Naive B cell (primary cell): ENCODE results near the gene AUH. TPM values are rescaled to one million over a fixed set of nuclear protein-coding genes. Genes with fewer than 3 reads are reported as not detected.
"Not testable (repeated sequence)": the region's sequence is repeated elsewhere in the genome, so short reads cannot be mapped to it uniquely, and the experiment has no call there.

Source experiments
- ATAC-seq, 2 donors: fragments of 150-1000 bp; cut with Tn5 transposase; 2 replicates each; pipeline ENCODE4 v1.10.0; 2021; ENCODE audit warnings: low read depth in 2 of 2, mild to moderate bottlenecking in 2 of 2, moderate library complexity in 2 of 2
- DNase-seq: peaks from one replicate; pipeline ENCODE4 v3.0.0; 2022
- H3K27ac Mint-ChIP-seq, 6 donors: one replicate each; pipeline ENCODE4 v1.8.0; 2020 to 2022; ENCODE audit warnings: mild to moderate bottlenecking in 6 of 6, mixed read lengths in 6 of 6, moderate library complexity in 5 of 6, inconsistent platforms in 2 of 6
- H3K27me3 Mint-ChIP-seq, 3 donors: one replicate each; pipeline ENCODE4 v1.8.0; 2021 to 2022; ENCODE audit warnings: mixed read lengths in 3 of 3, mild to moderate bottlenecking in 1 of 3
- H3K36me3 Mint-ChIP-seq, 2 donors: one replicate each; pipeline ENCODE4 v1.8.0; 2020 to 2022; ENCODE audit warnings: mixed read lengths in 2 of 2, inconsistent platforms in 1 of 2, mild to moderate bottlenecking in 1 of 2
- H3K4me1 Mint-ChIP-seq, 3 donors: one replicate each; pipeline ENCODE4 v1.8.0; 2020 to 2022; ENCODE audit warnings: mixed read lengths in 3 of 3, inconsistent platforms in 1 of 3, mild to moderate bottlenecking in 1 of 3, moderate library complexity in 1 of 3
- H3K4me3 Mint-ChIP-seq, 8 donors: one replicate each; pipeline ENCODE4 v1.8.0; 2020 to 2022; ENCODE audit warnings: mild to moderate bottlenecking in 8 of 8, mixed read lengths in 8 of 8, moderate library complexity in 8 of 8, inconsistent platforms in 2 of 8
- H3K9me3 Mint-ChIP-seq, 7 donors: one replicate each; pipeline ENCODE4 v1.8.0; 2020 to 2022; ENCODE audit warnings: mixed read lengths in 7 of 7, mild to moderate bottlenecking in 5 of 7, inconsistent platforms in 2 of 7, moderate library complexity in 1 of 7
- polyA plus RNA-seq, 6 donors: library from polyadenylated mRNA; unstranded; fragments of 300-500 nt; fragmentation: Illumina TruSeq; gene quantifications; one replicate each; pipeline ENCODE4 v1.2.3, GENCODE V29; 2021; ENCODE audit warnings: low read depth in 6 of 6

Gene AUH
- polyA plus RNA-seq, 6 donors from 2014 or later: 8.1 to 11.4 (median 10.1) TPM

DNA sequence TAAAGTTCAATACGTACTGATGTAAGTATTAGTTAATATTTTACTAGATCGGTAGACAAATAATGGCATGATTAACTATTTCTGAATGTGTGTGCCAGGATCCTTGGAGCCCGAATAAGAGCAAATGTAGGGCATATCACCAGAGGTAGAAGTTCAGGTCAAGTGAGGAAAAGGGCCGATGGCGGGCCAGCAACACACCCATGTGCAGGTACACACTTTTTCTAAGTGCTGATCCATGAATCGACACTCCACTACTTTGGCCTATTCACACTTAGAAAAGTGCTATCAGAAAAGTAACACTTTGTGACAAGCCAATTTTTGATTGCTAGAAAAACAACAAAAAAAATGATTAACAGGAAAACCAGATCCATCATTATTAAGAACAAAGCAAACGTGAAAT lies 150.3 kb downstream of the AUH start:
- no peaks in the 10 kb centered on the region for H3K36me3 Mint-ChIP-seq
- peaks cover 0 to 2% (median 0%) of the 10 kb centered on the region in 7 donors for H3K9me3 Mint-ChIP-seq
- H3K4me3 Mint-ChIP-seq: no peak overlapping the region
- H3K27ac Mint-ChIP-seq: peak overlapping the region in 1 of 6 donors; percentile 16
- H3K27me3 Mint-ChIP-seq: no peaks in the 10 kb centered on the region
- no peak for ATAC-seq
- no peak for DNase-seq
- H3K4me1 Mint-ChIP-seq: peaks cover 24 to 33% (median 27%) of the 10 kb centered on the region in 3 donors

DNA sequence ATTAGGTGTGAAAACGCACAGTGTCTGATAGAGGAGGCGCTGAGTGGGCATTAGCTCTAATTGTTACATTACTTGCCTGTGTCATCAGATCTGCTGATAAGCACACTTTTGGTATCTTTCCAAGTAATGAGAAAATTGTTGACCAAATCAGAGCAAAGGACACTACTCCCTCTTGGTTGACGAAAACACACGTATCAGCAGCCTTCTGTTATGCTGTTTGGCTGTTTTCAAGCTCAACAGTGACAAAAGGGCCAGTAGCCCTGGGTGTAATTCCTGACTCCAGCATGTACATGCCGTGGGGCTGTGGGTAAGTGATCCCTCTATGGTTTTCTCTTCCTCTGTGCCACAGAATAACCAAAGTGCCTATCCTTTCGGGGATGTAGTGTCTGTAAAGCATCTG lies 151.4 kb downstream of the AUH start:
- H3K27me3 Mint-ChIP-seq: no peaks in the 10 kb centered on the region
- peaks cover 24 to 33% (median 27%) of the 10 kb centered on the region in 3 donors for H3K4me1 Mint-ChIP-seq
- H3K9me3 Mint-ChIP-seq: peaks cover 0 to 2% (median 0%) of the 10 kb centered on the region in 7 donors
- ATAC-seq (no peak), DNase-seq (no peak)
- H3K27ac Mint-ChIP-seq: no peak overlapping the region
- no peaks in the 10 kb centered on the region for H3K36me3 Mint-ChIP-seq
- H3K4me3 Mint-ChIP-seq: no peak overlapping the region

DNA sequence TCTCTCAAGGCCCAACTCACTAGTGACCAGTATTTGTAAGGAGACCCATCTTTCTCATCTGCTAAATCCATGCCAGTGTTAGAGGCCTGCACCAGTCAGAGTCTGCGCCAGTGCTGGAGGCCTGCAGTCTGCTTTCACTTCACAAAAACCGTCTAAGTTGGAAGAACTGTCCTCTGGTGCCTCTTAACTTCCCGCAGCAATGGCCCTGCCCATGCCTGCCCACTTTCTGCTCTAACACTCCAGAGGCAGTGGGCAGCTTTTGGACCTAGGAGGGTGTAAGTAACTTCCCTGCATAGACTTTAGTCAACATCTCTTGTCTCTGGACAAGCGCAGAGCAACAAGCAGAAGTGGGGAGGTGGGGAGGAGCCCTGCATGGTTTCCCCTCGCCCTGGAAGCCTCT lies 152.9 kb downstream of the AUH start:
- H3K36me3 Mint-ChIP-seq: no peaks in the 10 kb centered on the region
- peak overlapping the region; percentile 40 to 90 (median 80) for H3K27ac Mint-ChIP-seq
- no peak for DNase-seq
- no peak for ATAC-seq
- peaks cover 0 to 2% (median 0%) of the 10 kb centered on the region in 7 donors for H3K9me3 Mint-ChIP-seq
- H3K4me1 Mint-ChIP-seq: peaks cover 24 to 33% (median 27%) of the 10 kb centered on the region in 3 donors
- no peaks in the 10 kb centered on the region for H3K27me3 Mint-ChIP-seq
- H3K4me3 Mint-ChIP-seq: peak overlapping the region in 7 of 8 donors; percentile 8 to 91 (median 67)

DNA sequence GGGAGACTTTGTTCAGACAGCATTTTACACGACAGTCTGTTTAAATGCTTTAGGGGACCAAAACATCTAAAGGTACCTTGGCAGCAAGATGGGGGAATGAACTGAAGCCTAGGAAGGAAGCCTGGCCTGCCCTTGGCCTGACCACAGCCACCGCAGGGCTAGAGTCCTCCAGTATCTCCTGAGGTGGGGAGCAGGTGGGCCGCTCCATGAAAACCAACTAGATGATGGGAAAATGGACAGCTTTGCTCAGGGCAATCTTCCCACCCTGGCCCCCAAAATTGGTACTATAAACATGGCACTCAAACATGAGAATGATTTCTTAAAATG lies 153.3 kb downstream of the AUH start:
- H3K36me3 Mint-ChIP-seq: no peaks in the 10 kb centered on the region
- peaks cover 0 to 2% (median 0%) of the 10 kb centered on the region in 7 donors for H3K9me3 Mint-ChIP-seq
- ATAC-seq: peak in 1 of 2 donors; percentile 7
- peak overlapping the region; percentile 62 to 94 (median 88) for H3K27ac Mint-ChIP-seq
- H3K4me3 Mint-ChIP-seq: peak overlapping the region; percentile 36 to 91 (median 66)
- no peaks in the 10 kb centered on the region for H3K27me3 Mint-ChIP-seq
- DNase-seq: no peak
- peaks cover 24 to 33% (median 27%) of the 10 kb centered on the region in 3 donors for H3K4me1 Mint-ChIP-seq

DNA sequence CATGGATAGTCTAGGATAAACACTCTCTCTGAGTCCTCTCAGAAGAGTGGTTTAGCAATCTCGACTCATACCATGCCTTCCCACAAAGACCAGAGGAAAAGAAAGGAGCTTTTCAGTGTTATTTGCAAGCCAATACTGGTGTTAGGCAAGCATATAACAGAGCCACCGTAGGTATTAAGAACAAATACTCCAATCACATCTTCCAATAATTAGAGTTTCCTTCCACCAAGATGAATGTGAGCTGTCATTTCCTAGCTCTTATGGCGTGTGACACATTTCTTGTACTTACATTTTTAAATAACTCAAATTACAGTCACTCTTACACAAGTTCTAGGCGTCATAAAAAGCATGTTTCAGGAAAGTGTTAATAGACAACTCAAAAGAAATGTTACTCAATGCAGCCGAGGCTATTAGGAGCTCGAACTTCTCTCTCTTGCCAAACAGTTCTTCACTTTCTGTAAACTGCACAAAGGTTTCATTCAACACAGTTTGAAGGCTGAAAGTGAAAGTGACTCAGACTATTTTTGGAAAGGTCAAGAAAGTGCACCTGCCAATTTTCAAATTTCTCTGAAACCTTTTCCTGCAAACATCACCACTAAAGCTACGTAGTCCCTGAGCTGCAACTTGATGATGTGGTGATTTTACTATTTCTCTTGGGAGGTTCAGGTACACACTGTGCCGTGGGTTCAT lies 153.8 kb downstream of the AUH start:
- DNase-seq: peak; percentile 40
- ATAC-seq: peak; percentile 74 to 78
- Mint-ChIP-seq H3K4me3 (peak overlapping the region; percentile 36 to 91 (median 66)), H3K9me3 (peaks cover 0 to 2% (median 0%) of the 10 kb centered on the region in 7 donors), H3K27me3 (no peaks in the 10 kb centered on the region), H3K27ac (peak overlapping the region; percentile 74 to 94 (median 88)), H3K36me3 (no peaks in the 10 kb centered on the region), H3K4me1 (peaks cover 24 to 33% (median 27%) of the 10 kb centered on the region in 3 donors)

DNA sequence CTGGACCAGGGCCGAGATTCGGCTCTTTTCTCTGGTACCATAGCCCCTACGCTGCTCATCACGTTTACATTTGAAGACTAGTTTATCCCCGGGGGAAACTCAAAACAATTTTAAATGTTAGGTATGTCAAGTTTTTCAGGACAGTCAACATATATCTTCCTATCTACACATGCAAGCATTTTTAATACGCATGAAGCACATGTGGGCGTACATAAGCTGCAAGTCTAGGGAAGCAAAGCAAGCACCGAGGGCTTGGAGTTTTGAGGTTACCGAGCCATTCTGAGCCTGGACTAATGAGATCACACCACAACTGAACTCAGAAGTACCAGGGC lies 154.4 kb downstream of the AUH start:
- Mint-ChIP-seq H3K27me3 (no peaks in the 10 kb centered on the region), H3K36me3 (no peaks in the 10 kb centered on the region), H3K4me3 (peak overlapping the region; percentile 36 to 91 (median 66)), H3K4me1 (peaks cover 24 to 33% (median 27%) of the 10 kb centered on the region in 3 donors), H3K27ac (peak overlapping the region; percentile 51 to 94 (median 88)), H3K9me3 (peaks cover 0 to 2% (median 0%) of the 10 kb centered on the region in 7 donors)
- ATAC-seq (no peak), DNase-seq (no peak)

DNA sequence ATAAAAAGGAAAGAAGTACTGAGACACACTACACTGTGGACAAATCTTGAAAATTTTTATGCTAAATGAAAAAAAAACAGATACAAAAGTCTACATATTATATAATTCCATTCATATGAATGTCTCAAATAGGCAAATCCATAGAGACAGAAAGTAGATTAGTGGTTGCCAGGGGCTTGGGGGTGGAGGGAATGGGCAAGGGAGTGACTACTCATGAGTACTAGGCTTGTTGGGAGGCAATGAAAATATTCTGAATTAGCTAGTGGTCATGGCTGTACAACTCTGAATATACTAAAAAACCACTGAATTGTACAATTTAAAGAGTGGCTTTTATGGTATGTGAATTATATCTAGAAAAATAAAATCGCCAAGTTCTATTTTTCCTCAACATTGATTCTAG lies 154.9 kb downstream of the AUH start:
- peaks cover 0 to 7% (median 0%) of the 10 kb centered on the region in 7 donors for H3K9me3 Mint-ChIP-seq
- H3K4me1 Mint-ChIP-seq: peaks cover 23 to 33% (median 24%) of the 10 kb centered on the region in 3 donors
- no peaks in the 10 kb centered on the region for H3K36me3 Mint-ChIP-seq
- ATAC-seq (no peak), DNase-seq (no peak)
- H3K4me3 Mint-ChIP-seq: peak overlapping the region in 4 of 8 donors; percentile 3 to 65 (median 38)
- H3K27ac Mint-ChIP-seq: peak overlapping the region in 3 of 6 donors; percentile 51 to 88 (median 88)
- no peaks in the 10 kb centered on the region for H3K27me3 Mint-ChIP-seq

DNA sequence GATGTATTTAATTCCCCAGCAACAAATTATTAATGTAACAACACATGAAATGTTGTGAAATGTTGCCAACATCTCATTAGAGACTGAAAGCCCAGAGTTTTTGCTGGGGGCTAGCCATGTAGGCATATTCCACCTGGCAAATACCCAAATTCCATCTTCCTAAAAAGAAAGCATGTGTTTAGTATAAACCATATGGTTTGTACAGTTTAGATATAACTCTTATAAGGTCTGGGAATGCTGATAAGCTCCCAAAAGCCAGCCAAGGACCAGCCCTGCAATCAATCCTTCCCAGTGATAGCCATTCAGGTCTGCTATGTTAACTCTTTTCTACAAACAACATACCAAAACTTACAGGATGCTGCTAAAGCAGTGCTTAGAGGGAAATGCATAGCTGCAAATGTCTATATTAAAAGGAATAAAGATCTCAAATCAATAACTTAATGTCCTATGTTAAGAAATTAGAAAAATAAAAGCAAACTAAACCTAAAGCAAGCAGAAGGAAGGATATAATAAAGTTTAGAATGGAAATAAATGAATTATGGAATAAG lies 158.9 kb downstream of the AUH start:
- Mint-ChIP-seq H3K27ac (no peak overlapping the region), H3K36me3 (no peaks in the 10 kb centered on the region), H3K27me3 (no peaks in the 10 kb centered on the region)

DNA sequence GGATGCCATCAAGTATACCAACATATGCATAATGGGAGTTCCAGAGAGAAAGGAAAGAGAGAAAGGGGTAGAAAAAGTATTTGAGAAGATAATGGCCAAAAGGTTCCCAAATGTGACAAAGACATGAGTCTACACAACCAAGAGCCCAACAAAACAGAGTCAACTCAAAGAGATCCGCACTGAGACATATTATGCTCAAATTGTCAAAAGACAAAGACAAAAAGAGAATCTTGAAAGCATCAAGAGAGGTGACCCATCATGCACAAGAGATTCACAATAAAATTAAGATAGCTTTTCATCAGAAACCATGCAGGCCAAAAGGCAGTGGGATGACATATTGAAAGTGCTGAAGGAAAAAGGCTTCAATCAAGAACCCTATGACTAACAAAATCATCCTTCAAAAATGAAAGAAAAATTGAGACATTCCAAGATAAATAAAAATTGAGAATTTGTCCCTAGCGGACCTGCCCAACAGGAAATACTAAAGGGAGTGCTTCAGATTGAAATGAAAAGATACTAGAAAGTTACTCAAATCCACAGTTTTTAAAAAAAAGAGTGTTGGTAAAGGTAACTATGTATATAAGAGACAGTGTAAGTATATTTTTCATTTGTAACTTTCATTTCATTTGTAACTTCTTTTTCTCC lies 160.9 kb downstream of the AUH start:
- no peak overlapping the region for H3K4me3 Mint-ChIP-seq
- no peak overlapping the region for H3K27ac Mint-ChIP-seq
- no peak for DNase-seq
- no peaks in the 10 kb centered on the region for H3K27me3 Mint-ChIP-seq
- no peaks in the 10 kb centered on the region for H3K36me3 Mint-ChIP-seq
- no peaks in the 10 kb centered on the region for H3K4me1 Mint-ChIP-seq
- no peak for ATAC-seq
- peaks cover 0 to 5% (median 0%) of the 10 kb centered on the region in 7 donors for H3K9me3 Mint-ChIP-seq

More for the DNA sequence above, 158.9 kb downstream of the AUH start:
- H3K4me1 Mint-ChIP-seq: peaks cover 7 to 13% (median 8%) of the 10 kb centered on the region in 3 donors
- ATAC-seq (no peak), DNase-seq (no peak)
- no peak overlapping the region for H3K4me3 Mint-ChIP-seq
- H3K9me3 Mint-ChIP-seq: peaks cover 0 to 5% (median 0%) of the 10 kb centered on the region in 7 donors

DNA sequence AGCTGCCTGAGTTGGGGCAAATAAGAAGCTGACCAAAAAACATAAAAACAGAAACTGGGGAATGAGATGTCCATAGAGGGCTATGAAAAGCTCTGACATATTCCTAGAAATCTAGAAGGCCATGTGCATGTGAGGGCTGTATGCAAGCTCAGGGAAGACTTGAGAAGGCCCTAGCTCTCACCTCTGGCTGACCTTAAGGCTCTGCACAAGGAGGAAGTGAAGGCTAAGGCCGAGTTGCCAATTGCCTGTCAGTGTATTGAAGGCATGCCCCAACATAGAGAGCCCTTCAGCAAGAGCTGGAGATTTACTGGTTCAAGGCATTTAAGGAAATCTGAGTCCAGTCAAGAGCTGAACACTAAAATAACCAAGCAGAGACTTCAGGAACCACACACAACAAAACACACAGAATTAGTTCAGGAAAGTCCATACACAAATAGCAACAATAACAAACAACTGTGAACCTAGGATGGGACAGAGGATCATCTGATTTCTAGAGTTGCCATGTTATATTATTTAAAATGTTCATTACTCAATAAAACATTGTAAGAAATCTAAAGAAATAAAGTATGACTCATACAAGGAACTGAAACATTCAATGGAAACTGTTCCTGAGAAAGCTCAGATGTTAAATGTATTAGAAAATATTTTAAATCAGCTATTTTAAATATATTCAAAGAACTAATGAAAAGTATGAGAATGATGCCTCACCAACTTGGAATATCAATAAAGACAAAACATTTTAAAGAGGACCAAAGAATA lies 161.8 kb downstream of the AUH start:
- no peak for ATAC-seq

DNA sequence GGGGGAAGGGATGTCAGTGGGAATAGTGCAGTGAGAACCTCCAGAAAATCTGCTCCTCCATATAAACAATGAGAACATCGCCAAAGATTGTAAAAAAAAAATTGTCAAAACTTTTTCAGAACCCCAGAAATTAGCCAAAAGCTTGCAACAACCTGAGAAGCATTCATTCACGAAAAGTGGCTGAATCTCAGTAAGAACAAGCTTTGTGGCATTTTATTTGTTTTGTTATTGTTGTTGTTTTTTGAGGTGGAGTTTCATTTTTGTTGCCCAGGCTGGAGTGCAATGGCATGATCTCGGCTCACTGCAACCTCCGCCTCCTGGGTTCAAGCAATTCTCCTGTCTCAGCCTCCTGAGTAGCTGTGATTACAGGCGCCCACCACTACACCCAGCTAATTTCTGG lies 162.8 kb downstream of the AUH start:
- DNase-seq, H3K9me3 Mint-ChIP-seq, ATAC-seq, H3K27me3 Mint-ChIP-seq, H3K4me3 Mint-ChIP-seq, H3K36me3 Mint-ChIP-seq: not testable (repeated sequence)
- peak overlapping the region in 1 of 6 donors; percentile 70 for H3K27ac Mint-ChIP-seq
- peaks cover 8 to 14% (median 10%) of the 10 kb centered on the region in 3 donors for H3K4me1 Mint-ChIP-seq

More for the DNA sequence above, 161.8 kb downstream of the AUH start:
- no peaks in the 10 kb centered on the region for H3K27me3 Mint-ChIP-seq
- H3K27ac Mint-ChIP-seq: no peak overlapping the region
- H3K4me1 Mint-ChIP-seq: peaks cover 0 to 3% (median 0%) of the 10 kb centered on the region in 3 donors
- peaks cover 0 to 5% (median 0%) of the 10 kb centered on the region in 7 donors for H3K9me3 Mint-ChIP-seq
- no peaks in the 10 kb centered on the region for H3K36me3 Mint-ChIP-seq
- peak overlapping the region in 1 of 8 donors; percentile 43 for H3K4me3 Mint-ChIP-seq
- DNase-seq: no peak

DNA sequence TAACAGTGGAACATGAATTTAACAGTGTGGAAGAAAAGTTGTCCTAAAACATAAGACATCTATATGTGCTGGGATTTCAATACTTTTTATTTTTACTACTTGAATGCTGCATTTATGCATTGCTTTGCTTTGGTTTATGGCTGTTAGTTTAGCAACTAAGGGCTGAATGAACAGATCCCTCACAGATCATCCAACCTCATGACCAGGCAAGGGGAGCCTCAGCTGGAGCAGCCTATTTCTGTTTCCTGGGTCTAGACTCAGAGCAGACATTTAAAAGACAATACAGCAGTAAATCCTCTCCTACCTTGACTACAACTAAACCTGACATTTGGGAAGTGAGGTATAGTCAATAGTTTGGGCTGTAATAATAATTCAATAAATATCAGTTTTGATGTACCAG lies 163.3 kb downstream of the AUH start:
- Mint-ChIP-seq H3K4me3 (no peak overlapping the region), H3K27ac (peak overlapping the region in 1 of 6 donors; percentile 70), H3K27me3 (no peaks in the 10 kb centered on the region), H3K36me3 (no peaks in the 10 kb centered on the region), H3K9me3 (peaks cover 0 to 5% (median 0%) of the 10 kb centered on the region in 7 donors), H3K4me1 (peaks cover 12 to 18% (median 14%) of the 10 kb centered on the region in 3 donors)
- no peak for DNase-seq
- ATAC-seq: no peak
